Mononuclear cell (primary cell): Measurements from ENCODE around the gene KRCC1. TPM values are rescaled to one million over a fixed set of nuclear protein-coding genes. Genes with fewer than 3 reads are reported as not detected.
"Not testable (repeated sequence)": the region's sequence is repeated elsewhere in the genome, so short reads cannot be mapped to it uniquely, and the experiment has no call there.

Experiments
- H3K27me3 ChIP-seq: 2 replicates; pipeline ENCODE4 v1.6.0; 2011; ENCODE audit warnings: low read length, control low read depth; ENCODE audit not compliant: insufficient read depth
- H3K4me1 ChIP-seq: 2 replicates; pipeline ENCODE4 v1.5.1; 2011; ENCODE audit warnings: mild to moderate bottlenecking, low read length, control low read depth; ENCODE audit not compliant: insufficient read depth
- H3K4me3 ChIP-seq: 2 replicates; pipeline ENCODE4 v1.5.1; 2011; ENCODE audit warnings: mild to moderate bottlenecking, low read length, moderate library complexity
- H3K9me3 ChIP-seq: 2 replicates; pipeline ENCODE4 v1.5.1; 2011; ENCODE audit warnings: low read depth, mild to moderate bottlenecking, control low read depth, low read length
- total RNA-seq: library from RNA; depleted of rRNA; stranded (reverse); fragments of >200 nt; gene quantifications from one replicate; pipeline ENCODE4 v1.2.3, GENCODE V29; 2012

The KRCC1 gene
- total RNA-seq, 1 donor: 3.5 TPM

DNA sequence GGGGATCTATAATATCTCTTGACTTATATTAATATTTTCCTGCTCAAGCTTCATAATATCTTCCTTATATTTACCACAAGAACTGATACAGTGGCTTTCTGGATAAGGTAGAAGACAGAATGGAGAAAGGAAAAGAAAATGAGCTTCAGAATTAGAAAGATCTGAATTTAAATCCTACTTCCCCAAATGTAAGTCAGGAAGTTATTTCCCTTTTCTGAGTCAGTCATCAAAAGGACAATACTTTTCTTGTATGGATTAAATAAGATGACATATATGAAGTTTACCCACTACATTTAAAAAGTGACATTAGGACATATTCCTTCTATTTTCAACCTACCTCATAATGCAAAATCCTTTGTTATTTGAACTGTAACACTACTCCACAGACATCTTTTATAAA is 19.0 kb downstream of the KRCC1 start:
- Histone ChIP-seq H3K27me3 (no peaks in the 10 kb centered on the region), H3K4me3 (no peak overlapping the region), H3K4me1 (peaks cover 9% of the 10 kb centered on the region), H3K9me3 (no peaks in the 10 kb centered on the region)

DNA sequence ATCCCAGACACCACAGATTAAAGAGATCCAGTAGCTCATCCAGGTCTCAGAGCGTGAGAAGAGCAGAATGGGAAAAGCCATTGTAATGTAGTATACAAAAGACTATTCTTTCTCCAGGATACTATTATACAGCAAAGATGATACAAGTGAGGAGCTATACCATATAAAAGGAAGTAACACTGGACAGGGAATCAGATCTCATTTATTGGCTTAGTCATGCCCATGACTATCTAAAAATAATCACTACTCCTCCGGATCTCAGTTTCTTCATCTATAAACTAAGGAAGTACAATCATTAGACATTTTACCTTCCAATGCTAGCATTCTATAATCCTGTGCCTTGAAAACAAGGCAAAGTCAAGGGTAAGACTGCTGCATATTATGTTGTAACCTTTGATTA is 19.4 kb downstream of the KRCC1 start:
- Histone ChIP-seq H3K27me3 (no peaks in the 10 kb centered on the region), H3K4me3 (no peak overlapping the region), H3K4me1 (peaks cover 9% of the 10 kb centered on the region), H3K9me3 (no peaks in the 10 kb centered on the region)

GRCh38 chr2:88032070-88032702 is 23.4 kb downstream of the KRCC1 start:
- H3K9me3 ChIP-seq: no peaks in the 10 kb centered on the region
- peaks cover 20% of the 10 kb centered on the region for H3K4me1 ChIP-seq
- H3K4me3 ChIP-seq: no peak overlapping the region
- H3K27me3 ChIP-seq: no peaks in the 10 kb centered on the region

DNA sequence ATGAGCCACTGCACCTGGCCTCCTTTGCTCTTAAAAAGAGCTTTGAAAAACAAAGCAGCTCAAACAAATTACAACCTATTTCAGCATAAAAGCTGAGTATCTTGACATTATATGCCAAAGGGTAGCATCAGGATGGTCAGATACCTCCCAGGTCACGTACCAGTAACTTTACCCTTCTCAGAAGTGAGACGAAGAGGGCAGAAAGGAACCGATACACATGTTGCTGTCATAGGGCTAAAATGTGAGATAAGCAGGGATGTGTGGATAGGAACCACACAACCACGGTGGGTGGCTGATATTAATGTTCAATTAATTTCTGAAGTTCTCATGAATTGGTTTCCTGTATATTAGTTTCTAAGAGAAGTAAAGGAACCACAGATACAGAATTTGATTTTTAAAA is 26.7 kb downstream of the KRCC1 start:
- peaks cover 11% of the 10 kb centered on the region for H3K4me1 ChIP-seq
- no peak overlapping the region for H3K4me3 ChIP-seq
- H3K27me3 ChIP-seq: no peaks in the 10 kb centered on the region
- H3K9me3 ChIP-seq: no peaks in the 10 kb centered on the region

- no peaks in the 10 kb centered on the region for H3K9me3 ChIP-seq
- H3K4me1 ChIP-seq: peaks cover 11% of the 10 kb centered on the region
- no peak overlapping the region for H3K4me3 ChIP-seq
- no peaks in the 10 kb centered on the region for H3K27me3 ChIP-seq
Measured at GRCh38 chr2:88027697-88028389, 27.7 kb downstream of the KRCC1 start.

DNA sequence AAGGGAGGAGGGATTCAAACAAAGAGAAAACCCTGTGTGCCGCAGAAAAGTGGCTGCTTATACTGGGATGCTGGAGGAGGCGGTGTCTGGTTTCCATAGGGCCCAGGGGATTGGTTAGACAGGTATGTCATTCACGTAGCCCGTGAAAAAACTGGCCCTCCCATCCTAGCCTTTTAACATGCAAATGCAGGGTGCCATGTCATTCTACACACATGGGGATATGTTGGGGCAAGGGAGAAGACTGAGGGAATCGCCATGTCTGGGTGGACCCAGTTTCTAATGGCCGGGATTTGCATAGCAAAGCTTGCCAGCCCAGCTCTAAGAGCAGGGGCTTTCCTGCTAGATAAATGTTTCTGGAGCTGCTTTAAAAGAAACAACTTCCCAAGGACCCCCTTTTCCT is 31.1 kb downstream of the KRCC1 start:
- Histone ChIP-seq H3K9me3 (no peaks in the 10 kb centered on the region), H3K4me3 (no peak overlapping the region), H3K27me3 (no peaks in the 10 kb centered on the region), H3K4me1 (peaks cover 11% of the 10 kb centered on the region)

- no peak overlapping the region for H3K4me3 ChIP-seq
- H3K27me3 ChIP-seq: no peaks in the 10 kb centered on the region
- no peaks in the 10 kb centered on the region for H3K9me3 ChIP-seq
- peaks cover 4% of the 10 kb centered on the region for H3K4me1 ChIP-seq
Measured at GRCh38 chr2:88022669-88022921, 33.0 kb downstream of the KRCC1 start.

- no peak overlapping the region for H3K4me3 ChIP-seq
- peaks cover 10% of the 10 kb centered on the region for H3K4me1 ChIP-seq
- H3K9me3 ChIP-seq: no peaks in the 10 kb centered on the region
- no peaks in the 10 kb centered on the region for H3K27me3 ChIP-seq
Measured at GRCh38 chr2:88019985-88020384, 35.6 kb downstream of the KRCC1 start.

GRCh38 chr2:88018909-88019308 is 36.7 kb downstream of the KRCC1 start:
- Histone ChIP-seq H3K4me3 (no peak overlapping the region), H3K27me3 (no peaks in the 10 kb centered on the region), H3K4me1 (peaks cover 10% of the 10 kb centered on the region), H3K9me3 (no peaks in the 10 kb centered on the region)

DNA sequence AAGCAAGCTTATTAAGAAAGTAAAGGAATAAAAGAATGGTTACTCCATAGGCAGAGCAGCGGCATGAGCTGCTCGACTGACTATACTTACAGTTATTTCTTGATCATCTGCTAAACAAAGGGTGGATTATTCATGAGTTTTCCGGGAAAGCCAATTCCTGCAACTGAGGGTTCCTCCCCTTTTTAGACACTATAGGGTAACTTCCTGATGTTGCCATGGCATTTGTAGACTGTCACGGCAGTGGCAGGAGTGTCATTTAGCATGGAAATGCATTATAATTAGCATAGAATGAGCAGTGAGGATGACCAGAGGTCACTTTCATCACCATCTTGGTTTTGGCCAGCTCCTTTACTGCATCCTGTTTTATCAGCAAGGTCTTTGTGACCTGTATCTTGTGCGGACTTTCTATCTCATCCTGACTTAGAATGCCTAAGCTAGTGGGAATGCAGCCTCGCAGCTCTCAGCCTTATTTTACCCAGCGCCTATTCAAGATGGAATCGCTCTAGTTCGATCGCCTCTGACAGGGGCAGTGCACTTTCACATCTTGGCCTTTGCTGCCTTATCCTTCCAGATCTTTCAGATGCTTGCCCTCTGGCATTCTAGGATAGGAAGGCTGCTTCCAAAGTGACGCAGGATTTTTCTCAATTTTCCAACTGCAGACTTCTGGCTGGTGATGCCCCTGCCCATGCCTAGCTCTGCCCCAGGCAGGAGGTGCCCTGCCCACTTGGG is 37.3 kb downstream of the KRCC1 start:
- H3K27me3 ChIP-seq, H3K4me3 ChIP-seq, H3K9me3 ChIP-seq, H3K4me1 ChIP-seq: not testable (repeated sequence)

DNA sequence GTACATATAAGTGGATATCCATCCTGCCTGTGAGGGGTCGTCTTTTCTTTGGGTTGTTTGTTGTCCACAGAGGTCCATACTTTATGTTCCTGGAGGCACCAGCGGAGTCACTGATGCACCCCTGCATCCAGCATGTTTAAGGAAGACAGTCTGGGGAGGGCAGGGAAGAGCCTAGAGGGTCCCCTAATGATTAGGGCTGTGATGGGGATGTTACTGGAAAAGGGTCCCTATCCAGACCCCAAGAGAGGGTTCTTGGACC is 37.9 kb downstream of the KRCC1 start:
- not testable (repeated sequence) for H3K9me3 ChIP-seq, H3K4me3 ChIP-seq, H3K4me1 ChIP-seq, H3K27me3 ChIP-seq

GRCh38 chr2:88016960-88017779 is 38.4 kb downstream of the KRCC1 start:
- H3K27me3 ChIP-seq: no peaks in the 10 kb centered on the region
- peak overlapping the region; percentile 71 for H3K4me3 ChIP-seq
- peaks cover 10% of the 10 kb centered on the region for H3K4me1 ChIP-seq
- no peaks in the 10 kb centered on the region for H3K9me3 ChIP-seq

DNA sequence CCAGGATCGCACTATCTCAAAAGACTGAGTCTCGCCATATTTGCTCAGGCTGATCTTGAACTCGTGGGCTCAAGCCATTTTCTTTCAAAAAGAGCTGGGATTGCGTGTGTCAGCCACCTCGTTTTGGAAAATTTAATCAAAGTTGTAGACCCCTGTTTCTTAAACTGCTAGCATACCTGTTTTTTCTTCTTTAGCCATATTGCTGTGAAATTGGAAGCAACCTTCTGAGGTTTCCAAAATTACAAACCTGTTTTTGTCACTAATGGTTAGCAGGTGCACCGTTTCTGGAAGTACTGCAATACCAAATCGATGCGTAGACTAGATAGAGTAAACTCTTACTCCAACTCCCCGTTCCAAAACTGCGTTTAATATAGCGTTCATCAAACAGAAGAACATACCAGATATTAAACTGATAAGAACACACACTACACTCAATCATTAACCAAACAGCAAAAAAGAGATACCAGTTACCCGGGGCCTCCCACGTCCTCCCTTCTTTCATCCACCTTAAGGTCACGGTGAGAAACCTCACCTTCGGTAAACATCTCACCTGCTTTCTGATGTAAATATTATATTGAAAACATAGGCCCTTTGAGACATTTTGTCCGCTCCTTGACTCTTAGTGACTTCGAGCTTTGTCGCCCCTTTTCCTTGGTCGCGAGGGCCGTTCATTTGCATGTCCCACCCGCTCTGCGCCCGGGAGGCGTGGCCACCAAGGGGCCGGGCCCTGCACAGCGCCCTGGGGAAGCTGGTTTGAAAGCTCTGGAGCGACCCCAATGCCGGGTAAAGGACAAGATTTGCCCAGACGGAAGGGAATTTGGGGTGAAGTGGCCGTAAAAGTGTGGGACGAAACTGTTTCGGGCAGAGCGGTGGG is 39.3 kb downstream of the KRCC1 start, which contains the start of gene RNU2-63P:
RNU2-63P (minus strand) TSS at position 462 of the 874 bp plus-strand sequence.
- Histone ChIP-seq H3K4me3 (peak within 1 kb of the TSS; percentile 71), H3K27me3 (no peaks in the 10 kb centered on the region), H3K9me3 (no peaks in the 10 kb centered on the region), H3K4me1 (peaks cover 10% of the 10 kb centered on the region)

DNA sequence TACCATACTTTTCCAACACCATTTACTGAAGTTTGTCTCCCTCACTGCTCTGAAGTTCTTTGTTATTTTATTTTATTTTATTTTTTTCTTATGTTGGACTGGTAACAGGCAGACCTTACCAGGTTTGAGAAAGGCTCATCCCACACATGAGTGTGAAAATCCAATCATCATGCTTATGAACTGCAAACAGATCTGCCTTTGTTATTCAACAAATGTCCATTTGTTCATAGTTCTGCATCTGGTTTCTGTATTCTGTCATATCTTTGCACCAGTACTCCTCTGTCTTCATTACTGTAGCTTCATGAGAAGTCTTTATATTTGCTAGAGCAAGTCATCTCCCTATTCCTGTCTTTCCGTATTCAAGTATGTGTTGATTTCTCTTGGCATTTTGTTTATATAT is 44.6 kb downstream of the KRCC1 start:
- Histone ChIP-seq H3K27me3 (no peaks in the 10 kb centered on the region), H3K4me3 (no peak overlapping the region)

More for the DNA sequence above, 44.6 kb downstream of the KRCC1 start:
- no peaks in the 10 kb centered on the region for H3K9me3 ChIP-seq
- peaks cover 4% of the 10 kb centered on the region for H3K4me1 ChIP-seq
